Prostate gland (tissue), 2 donors: ENCODE data around the gene GALNT15.

Experiments used
- CTCF ChIP-seq, 4 experiments: fragments of 200-600 bp in 2 of 4; fragments of 450-650 bp in 2 of 4; sonication (generic) in 2 of 4; IDR thresholded peaks; 1 replicate in 3 of 4; 2 replicates in 1 of 4; pipeline ENCODE4 v1.5.1; 2016 to 2019; ENCODE audit warnings: antibody characterized with exemption in 4 of 4, mild to moderate bottlenecking in 2 of 4, moderate library complexity in 2 of 4
- POLR2A ChIP-seq: fragments of 450-650 bp; IDR thresholded peaks from one replicate; pipeline ENCODE4 v1.6.1; 2016; ENCODE audit warnings: antibody characterized with exemption, mild to moderate bottlenecking
- POLR2AphosphoS5 ChIP-seq: sonication (generic); formaldehyde crosslinking; IDR thresholded peaks from one replicate; pipeline ENCODE4 v1.6.1; 2017; ENCODE audit warnings: antibody characterized with exemption

GRCh38 chr3:16183601-16184270, 9.3 kb downstream of the GALNT15 start:
- TF ChIP-seq POLR2AphosphoS5 (no peak), CTCF (IDR thresholded peaks at IDR 0.05) (no peak), POLR2A (no peak)
